Measurements from ENCODE around the gene IL32.

Gene IL32

GRCh38 chr16:3084969-3085670, 19.7 kb downstream of the IL32 start (continued):
- TF ChIP-seq, protein P1, sequence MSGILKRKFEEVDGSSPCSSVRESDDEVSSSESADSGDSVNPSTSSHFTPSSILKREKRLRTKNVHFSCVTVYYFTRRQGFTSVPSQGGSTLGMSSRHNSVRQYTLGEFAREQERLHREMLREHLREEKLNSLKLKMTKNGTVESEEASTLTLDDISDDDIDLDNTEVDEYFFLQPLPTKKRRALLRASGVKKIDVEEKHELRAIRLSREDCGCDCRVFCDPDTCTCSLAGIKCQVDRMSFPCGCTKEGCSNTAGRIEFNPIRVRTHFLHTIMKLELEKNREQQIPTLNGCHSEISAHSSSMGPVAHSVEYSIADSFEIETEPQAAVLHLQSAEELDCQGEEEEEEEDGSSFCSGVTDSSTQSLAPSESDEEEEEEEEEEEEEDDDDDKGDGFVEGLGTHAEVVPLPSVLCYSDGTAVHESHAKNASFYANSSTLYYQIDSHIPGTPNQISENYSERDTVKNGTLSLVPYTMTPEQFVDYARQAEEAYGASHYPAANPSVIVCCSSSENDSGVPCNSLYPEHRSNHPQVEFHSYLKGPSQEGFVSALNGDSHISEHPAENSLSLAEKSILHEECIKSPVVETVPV (CRISPR knock-in tag; IDR thresholded peaks at IDR 0.05) = no peak
- TF ChIP-seq PATZ1 (CRISPR knock-in tag; IDR thresholded peaks at IDR 0.05; ENCODE audit: borderline replicate concordance) (no peak), RARB (CRISPR knock-in tag; IDR thresholded peaks at IDR 0.05) (no peak)
- TF ChIP-seq, protein P2, sequence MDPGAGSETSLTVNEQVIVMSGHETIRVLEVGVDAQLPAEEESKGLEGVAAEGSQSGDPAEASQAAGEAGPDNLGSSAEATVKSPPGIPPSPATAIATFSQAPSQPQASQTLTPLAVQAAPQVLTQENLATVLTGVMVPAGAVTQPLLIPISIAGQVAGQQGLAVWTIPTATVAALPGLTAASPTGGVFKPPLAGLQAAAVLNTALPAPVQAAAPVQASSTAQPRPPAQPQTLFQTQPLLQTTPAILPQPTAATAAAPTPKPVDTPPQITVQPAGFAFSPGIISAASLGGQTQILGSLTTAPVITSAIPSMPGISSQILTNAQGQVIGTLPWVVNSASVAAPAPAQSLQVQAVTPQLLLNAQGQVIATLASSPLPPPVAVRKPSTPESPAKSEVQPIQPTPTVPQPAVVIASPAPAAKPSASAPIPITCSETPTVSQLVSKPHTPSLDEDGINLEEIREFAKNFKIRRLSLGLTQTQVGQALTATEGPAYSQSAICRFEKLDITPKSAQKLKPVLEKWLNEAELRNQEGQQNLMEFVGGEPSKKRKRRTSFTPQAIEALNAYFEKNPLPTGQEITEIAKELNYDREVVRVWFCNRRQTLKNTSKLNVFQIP (CRISPR knock-in tag; IDR thresholded peaks at IDR 0.05; ENCODE audit: borderline replicate concordance, low read depth) = no peak

GRCh38 chr16:3085868-3086595, 20.6 kb downstream of the IL32 start:
- ATAC-seq = no peak
- TF ChIP-seq ZNF8 (CRISPR knock-in tag; IDR thresholded peaks at IDR 0.05) (no peak), PPARA (CRISPR knock-in tag; IDR thresholded peaks at IDR 0.05; ENCODE audit: borderline replicate concordance) (no peak), OSR1 (CRISPR knock-in tag; IDR thresholded peaks at IDR 0.05) (no peak), TCF4 (CRISPR knock-in tag; IDR thresholded peaks at IDR 0.05; ENCODE audit: borderline replicate concordance) (no peak), ZNF70 (CRISPR knock-in tag; IDR thresholded peaks at IDR 0.05) (no peak), RARB (CRISPR knock-in tag; IDR thresholded peaks at IDR 0.05) (no peak), ZFP3 (CRISPR knock-in tag; IDR thresholded peaks at IDR 0.05) (no peak), ARNTL (CRISPR knock-in tag; IDR thresholded peaks at IDR 0.05; ENCODE audit: borderline replicate concordance, low read depth) (no peak), GLIS3 (CRISPR knock-in tag; IDR thresholded peaks at IDR 0.05) (no peak), TOX (CRISPR knock-in tag; IDR thresholded peaks at IDR 0.05; ENCODE audit: borderline replicate concordance) (no peak), SNAI2 (CRISPR knock-in tag; IDR thresholded peaks at IDR 0.05) (no peak), ISL1 (CRISPR knock-in tag; IDR thresholded peaks at IDR 0.05) (no peak)
- TF ChIP-seq, protein P3, sequence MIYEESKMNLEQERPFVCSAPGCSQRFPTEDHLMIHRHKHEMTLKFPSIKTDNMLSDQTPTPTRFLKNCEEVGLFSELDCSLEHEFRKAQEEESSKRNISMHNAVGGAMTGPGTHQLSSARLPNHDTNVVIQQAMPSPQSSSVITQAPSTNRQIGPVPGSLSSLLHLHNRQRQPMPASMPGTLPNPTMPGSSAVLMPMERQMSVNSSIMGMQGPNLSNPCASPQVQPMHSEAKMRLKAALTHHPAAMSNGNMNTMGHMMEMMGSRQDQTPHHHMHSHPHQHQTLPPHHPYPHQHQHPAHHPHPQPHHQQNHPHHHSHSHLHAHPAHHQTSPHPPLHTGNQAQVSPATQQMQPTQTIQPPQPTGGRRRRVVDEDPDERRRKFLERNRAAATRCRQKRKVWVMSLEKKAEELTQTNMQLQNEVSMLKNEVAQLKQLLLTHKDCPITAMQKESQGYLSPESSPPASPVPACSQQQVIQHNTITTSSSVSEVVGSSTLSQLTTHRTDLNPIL (CRISPR knock-in tag; IDR thresholded peaks at IDR 0.05; ENCODE audit: low read depth) = no peak
- TF ChIP-seq, protein P2 (CRISPR knock-in tag; IDR thresholded peaks at IDR 0.05; ENCODE audit: borderline replicate concordance, low read depth) = no peak
- TF ChIP-seq, protein P4, sequence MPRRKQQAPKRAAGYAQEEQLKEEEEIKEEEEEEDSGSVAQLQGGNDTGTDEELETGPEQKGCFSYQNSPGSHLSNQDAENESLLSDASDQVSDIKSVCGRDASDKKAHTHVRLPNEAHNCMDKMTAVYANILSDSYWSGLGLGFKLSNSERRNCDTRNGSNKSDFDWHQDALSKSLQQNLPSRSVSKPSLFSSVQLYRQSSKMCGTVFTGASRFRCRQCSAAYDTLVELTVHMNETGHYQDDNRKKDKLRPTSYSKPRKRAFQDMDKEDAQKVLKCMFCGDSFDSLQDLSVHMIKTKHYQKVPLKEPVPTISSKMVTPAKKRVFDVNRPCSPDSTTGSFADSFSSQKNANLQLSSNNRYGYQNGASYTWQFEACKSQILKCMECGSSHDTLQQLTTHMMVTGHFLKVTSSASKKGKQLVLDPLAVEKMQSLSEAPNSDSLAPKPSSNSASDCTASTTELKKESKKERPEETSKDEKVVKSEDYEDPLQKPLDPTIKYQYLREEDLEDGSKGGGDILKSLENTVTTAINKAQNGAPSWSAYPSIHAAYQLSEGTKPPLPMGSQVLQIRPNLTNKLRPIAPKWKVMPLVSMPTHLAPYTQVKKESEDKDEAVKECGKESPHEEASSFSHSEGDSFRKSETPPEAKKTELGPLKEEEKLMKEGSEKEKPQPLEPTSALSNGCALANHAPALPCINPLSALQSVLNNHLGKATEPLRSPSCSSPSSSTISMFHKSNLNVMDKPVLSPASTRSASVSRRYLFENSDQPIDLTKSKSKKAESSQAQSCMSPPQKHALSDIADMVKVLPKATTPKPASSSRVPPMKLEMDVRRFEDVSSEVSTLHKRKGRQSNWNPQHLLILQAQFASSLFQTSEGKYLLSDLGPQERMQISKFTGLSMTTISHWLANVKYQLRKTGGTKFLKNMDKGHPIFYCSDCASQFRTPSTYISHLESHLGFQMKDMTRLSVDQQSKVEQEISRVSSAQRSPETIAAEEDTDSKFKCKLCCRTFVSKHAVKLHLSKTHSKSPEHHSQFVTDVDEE (CRISPR knock-in tag; IDR thresholded peaks at IDR 0.05) = no peak

Data from SK-N-SH treated with all-trans-retinoic acid at 6 μM for 48 hours (cell line).